Measurements from ENCODE around the gene CACNA1H. TPM values are rescaled to one million over a fixed set of nuclear protein-coding genes. Genes with fewer than 3 reads are reported as not detected.

Gene CACNA1H
- total and polyA plus RNA-seq, 9 of the 15 experiments (the other 6 are each of a cell fraction or from before 2014, with no cell fraction given), result 0.10 to 0.18 TPM; not detected in 7

DNA sequence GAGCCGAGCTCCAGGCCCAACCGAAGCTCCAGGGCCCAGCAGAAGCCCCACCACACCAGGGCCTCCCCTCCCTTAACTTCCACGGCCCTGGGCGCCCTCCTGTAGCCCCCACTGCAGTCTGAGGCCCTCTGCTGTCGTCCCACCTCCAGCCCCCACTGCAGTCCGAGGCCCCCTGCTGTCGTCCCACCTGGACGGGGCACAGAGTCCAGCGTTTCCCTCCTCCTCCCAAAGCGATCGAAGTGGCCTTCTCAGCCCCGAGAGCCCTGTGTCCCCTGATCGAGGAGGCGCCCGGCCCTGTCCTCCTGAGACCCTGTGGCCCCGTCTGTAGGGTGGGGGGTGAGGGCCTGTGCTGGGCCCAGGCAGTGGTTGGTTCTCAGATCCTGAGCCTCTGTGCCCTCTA lies 25.8 kb upstream of the CACNA1H start:
- no TSS peak for BruUV-seq (replicated peaks)
- Histone ChIP-seq H3K79me2 (ENCODE audit: control insufficient read depth, insufficient read depth, low read length) (no peaks in the 10 kb centered on the region), H3K4me2 (ENCODE audit: insufficient read depth, low read length) (no peak overlapping the region), H3K36me3 (ENCODE audit: control insufficient read depth, insufficient read depth, low read length) (no peaks in the 10 kb centered on the region), H3K9ac (ENCODE audit: insufficient read depth in 1 of 2, low read depth in 2 of 2, low read length in 2 of 2) (no peak overlapping the region), H2AFZ (ENCODE audit: low read depth, low read length) (no peak overlapping the region), H3K4me1 (replicated peaks in 1 of 2; ENCODE audit: control insufficient read depth in 2 of 2, insufficient read depth in 2 of 2, low read length in 2 of 2) (peaks cover 0 to 79% of the 10 kb centered on the region in 2 experiments; a peak in 2 of 5 replicates), H3K9me1 (ENCODE audit: control insufficient read depth, insufficient read depth, low read length) (no peaks in the 10 kb centered on the region), H3K27me3 (ENCODE audit: control insufficient read depth in 2 of 2, insufficient read depth in 2 of 2, low read length in 2 of 2) (peaks cover 0 to 31% of the 10 kb centered on the region in 2 experiments; a peak in 2 of 5 replicates), H3K9me3 (replicated peaks; ENCODE audit: control insufficient read depth, insufficient read depth, low read depth, low read length) (no peaks in the 10 kb centered on the region), H4K20me1 (replicated peaks; ENCODE audit: control insufficient read depth, insufficient read depth, low read length) (peaks cover 14% of the 10 kb centered on the region), H3K4me3 (no peak overlapping the region), H3K27ac (ENCODE audit: extremely low read depth, low read depth, low read length) (no peak overlapping the region)
- ChIA-PET CTCF (ENCODE audit: low intra/inter-chr PET ratio) (no interaction called here), POLR2A (no interaction called here)
- in situ Hi-C loops (cut with MboI) (no loop called here), intact Hi-C loops (cut with micrococcal nuclease) (no loop called here)
- no peak for FAIRE-seq
- DNase-seq (ENCODE audit: extremely low read depth in 1 of 4, low spot score in 3 of 4), result no peak
- no peak for ATAC-seq
- WGBS (ENCODE audit: insufficient coverage, low coverage, missing lambda C conversion rate), result 2% methylated on average over 12 of the region's 16 CpGs
- TF ChIP-seq UBTF (IDR thresholded peaks at IDR 0.05; ENCODE audit: borderline replicate concordance in 1 of 2, low read depth in 2 of 2, low read length in 2 of 2) (0 out of 4 replicates have a peak, but pooled peaks of 1 of the 2 experiments have one; percentile 11), IFI16 (CRISPR knock-in tag; IDR thresholded peaks at IDR 0.05) (no peak)

Measured in K562 (cell line).